Sciatic nerve (tissue), 2 donors: ENCODE measurements around the gene PTPRE. TPM values are rescaled to one million over a fixed set of nuclear protein-coding genes. Genes with fewer than 3 reads are reported as not detected.
A peak's percentile ranks its signal among the peaks of the same experiment; 100 is the strongest.

Source experiments
- ATAC-seq: fragments of 200-7000 bp; cut with Tn5 transposase; one replicate; pipeline ENCODE4 v1.9.1; 2020; ENCODE audit warnings: mild to moderate bottlenecking, moderate library complexity
- DNase-seq: peaks from one replicate; pipeline ENCODE4 v3.0.0-alpha.2; 2020; ENCODE audit warnings: low spot score
- intact Hi-C: fragments of 100-400 bp; cut with DNase I; formaldehyde crosslinking; loops from one replicate; pipeline ENCODE4 v1.14.2; 2022
- total RNA-seq: library from RNA; stranded (reverse); fragmentation: NEBNext Ultra II Directional; extraction: Animal tissue kit (Norgen Biotek cat#: 25700); gene quantifications from one replicate; pipeline ENCODE4 v1.2.1, GENCODE V29; 2021
- donor health status: DM: no; HTN: no; CAD: no.
- donor health status: DM: no; HTN: no; CAD: no.

The PTPRE gene
- total RNA-seq, 1 donor from 2014 or later: 53.0 TPM

DNA sequence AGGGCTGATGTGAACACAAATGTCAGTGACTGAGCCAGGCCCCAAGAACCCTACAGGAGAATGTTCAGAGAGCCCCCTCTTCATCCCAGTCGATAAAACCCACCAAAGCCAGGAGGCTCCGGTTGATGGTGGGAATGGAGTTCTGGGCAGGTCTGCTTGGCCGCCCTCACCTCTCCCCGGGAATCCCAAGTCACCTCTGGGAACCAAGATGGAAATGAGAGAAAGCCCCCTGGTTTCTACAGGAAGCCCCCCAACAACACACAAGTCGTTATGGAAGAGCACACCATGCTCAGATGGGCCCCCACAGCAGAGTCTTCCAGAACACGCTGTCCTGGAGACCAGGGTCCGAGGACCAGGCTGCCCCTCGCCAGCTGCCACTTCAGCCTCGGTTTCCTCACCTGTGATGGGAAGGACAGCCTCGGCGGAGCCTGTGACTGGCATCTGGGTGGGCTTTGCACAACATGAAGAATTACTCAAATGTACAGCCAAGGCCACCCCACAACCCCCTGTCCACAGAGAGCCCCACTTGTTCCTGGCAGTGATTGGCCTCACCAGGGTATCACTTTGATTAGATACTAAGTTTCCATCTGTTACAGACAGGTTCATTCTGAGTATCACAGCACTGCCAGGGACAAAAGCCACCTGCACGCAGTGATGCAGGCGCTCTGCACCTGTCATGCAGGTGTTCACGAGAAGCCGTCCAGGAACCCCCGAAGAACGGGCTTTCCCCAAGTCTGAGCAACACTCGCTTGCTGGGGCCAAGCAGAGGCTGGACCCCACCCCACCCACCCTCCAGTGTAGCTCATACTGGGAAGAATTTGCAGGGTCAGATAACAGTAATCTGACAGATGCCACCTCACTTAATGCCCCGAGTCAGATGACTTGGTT is 161.7 kb downstream of the PTPRE start:
- DNase-seq (peak; percentile 46), ATAC-seq (no peak)
- intact Hi-C loops: no loop called here

DNA sequence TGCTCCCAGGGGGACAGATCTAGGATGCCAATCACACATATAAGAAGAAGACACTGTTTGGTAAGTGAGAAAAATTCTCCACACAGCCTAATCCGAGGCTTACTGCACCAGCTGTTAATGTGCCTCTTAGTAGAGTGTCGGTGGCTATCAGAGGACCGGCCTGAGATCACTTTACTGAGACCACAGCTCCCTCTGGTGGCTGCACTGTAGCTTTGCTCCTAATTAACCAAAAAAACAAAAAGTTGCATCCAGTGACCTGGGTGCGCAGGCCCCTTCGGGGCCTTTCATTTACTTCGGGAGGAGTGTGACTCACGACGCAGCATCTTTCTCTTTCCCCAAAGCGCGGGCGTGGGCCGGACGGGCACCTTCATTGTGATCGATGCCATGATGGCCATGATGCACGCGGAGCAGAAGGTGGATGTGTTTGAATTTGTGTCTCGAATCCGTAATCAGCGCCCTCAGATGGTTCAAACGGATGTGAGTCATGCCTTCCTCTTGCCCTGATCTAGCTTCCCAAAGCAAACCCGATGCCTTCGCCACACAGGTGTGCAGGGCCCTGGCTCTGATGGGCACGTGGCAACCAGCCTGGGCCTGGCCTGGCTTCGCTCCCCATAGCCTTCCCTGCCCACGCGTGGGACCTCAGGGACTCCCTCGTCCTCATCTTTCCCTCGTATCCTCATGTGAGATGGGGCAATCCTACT is 162.6 kb downstream of the PTPRE start:
- intact Hi-C loops: no loop called here
- DNase-seq (peak; percentile 88), ATAC-seq (peak; percentile 63)

DNA sequence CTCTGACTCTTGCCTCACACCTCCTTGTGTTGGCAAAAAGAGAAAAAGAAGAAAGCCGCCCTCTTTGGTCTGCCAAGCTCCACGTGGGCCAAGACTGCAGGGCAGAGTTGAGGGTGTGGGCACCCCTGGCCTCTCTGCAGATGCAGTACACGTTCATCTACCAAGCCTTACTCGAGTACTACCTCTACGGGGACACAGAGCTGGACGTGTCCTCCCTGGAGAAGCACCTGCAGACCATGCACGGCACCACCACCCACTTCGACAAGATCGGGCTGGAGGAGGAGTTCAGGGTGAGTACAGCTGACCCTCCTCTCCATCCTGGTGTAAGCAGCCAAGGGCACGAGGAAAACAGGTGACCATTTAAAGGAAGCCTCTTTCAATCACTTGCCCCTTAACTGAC is 163.3 kb downstream of the PTPRE start:
- ATAC-seq: no peak
- intact Hi-C loops: no loop called here
- DNase-seq: peak; percentile 48

DNA sequence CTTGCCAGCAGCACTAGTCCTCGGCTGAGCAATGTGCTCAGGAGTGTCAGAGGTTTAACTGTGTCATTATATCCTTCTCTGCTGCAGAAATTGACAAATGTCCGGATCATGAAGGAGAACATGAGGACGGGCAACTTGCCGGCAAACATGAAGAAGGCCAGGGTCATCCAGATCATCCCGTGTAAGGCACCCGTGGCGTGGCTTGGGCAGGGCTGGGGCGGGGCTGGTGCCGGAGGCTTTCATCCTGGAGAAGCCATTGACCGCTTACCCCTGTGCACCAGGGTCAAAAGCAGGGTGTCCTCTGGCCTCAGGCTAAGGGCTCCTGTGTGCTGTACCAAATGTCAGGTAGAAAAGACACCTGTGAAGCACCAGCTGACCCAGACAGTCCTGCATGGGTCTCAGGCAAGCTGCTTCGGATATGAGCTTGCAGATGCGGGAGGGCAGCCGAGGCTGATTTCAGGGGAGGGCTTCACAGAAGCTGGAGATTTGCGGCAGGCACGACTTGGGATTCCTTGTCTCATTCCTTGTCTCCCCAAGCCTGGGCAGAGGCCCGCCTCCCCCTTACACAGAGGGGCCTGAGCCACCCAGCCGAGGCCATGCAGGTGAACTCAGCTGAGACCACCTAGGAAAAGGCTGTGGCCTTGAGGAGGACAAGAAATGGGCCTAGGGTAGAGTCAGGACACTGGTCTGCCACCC is 164.0 kb downstream of the PTPRE start:
- DNase-seq (peak; percentile 49), ATAC-seq (no peak)
- intact Hi-C loops: no loop called here

DNA sequence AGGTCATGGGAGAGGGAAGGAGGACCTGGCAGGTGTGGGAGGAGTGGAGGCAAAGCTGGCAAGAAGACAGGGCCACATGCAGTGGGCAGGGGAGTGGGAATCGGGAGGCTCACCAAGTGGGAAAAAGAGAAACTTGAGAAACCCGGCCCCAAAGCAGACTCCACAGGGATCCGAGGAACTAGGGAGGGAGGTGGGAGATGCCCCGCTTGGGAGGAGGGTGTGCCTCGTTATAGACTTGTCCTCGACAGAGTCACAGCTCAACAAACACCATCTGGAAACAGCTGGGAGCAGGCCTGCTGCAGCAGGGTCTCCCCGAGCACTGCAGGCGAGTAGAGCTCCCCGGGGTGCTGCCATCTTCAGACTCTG is 164.5 kb downstream of the PTPRE start:
- intact Hi-C loops: no loop called here
- ATAC-seq (no peak), DNase-seq (peak; percentile 55)

DNA sequence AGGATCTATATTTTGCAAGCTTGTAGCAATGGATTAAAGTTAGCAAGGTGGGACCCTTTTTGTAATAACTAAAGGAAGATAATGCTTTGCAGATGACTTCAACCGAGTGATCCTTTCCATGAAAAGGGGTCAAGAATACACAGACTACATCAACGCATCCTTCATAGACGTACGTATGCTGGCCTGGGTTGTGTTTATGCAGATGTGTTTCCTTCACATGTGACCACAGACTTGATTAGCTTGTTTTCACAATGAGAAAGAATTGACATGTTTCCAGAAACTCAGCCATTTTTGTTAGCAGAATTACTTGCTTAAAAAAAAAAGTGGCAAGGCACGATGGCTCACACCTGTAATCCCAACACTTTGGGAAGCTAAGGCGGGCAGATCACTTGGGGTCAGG is 165.1 kb downstream of the PTPRE start:
- intact Hi-C loops: no loop called here
- DNase-seq (peak; percentile 28), ATAC-seq (no peak)

DNA sequence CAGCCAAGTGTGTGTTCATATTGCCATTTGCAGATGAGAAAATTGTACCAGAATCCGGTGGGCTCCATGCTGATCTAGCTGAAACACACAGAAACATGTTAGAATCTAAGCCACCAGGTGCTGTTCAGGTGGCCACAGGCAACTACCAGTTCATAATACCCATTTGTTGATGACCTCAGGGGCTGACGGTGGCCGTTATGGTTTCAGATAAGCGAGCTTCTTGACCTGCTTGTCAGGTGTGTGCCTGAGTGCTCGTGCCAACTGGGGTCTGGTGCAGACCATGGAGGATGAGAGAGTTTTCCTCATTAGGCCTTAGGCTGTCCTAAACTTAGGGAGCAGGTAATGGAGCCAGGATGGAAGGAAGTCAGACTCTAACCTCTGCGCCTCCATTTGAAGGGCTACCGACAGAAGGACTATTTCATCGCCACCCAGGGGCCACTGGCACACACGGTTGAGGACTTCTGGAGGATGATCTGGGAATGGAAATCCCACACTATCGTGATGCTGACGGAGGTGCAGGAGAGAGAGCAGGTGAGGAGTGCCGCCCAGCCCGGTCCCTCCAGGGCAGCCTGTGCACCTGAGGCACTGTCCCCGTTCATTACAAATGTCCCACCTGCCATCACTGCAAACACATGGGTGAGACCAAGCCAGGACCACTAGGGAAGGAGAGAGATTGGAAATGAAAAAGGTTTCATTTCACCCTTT is 166.2 kb downstream of the PTPRE start:
- peak; percentile 25 for DNase-seq
- intact Hi-C loops: no loop called here
- ATAC-seq: no peak

DNA sequence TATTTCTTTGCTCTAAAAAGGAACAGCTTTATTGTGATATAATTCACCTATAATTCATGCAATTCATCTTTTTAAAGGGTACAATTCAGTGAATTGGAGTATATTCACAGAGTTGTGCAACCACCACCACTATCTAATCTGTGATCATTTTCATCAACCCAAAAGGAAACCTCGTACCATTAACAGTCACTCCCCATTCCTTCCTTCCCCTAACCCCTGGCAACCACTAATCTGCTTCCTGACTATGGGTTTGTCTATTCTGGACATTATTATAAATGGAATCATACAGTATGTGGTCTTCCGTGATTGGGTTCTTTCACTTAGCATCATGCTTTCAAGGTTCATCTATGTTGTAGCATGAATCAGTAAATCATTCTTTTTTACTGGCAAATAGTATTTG is 167.0 kb downstream of the PTPRE start:
- ATAC-seq: no peak
- intact Hi-C loops: no loop called here
- DNase-seq: no peak

DNA sequence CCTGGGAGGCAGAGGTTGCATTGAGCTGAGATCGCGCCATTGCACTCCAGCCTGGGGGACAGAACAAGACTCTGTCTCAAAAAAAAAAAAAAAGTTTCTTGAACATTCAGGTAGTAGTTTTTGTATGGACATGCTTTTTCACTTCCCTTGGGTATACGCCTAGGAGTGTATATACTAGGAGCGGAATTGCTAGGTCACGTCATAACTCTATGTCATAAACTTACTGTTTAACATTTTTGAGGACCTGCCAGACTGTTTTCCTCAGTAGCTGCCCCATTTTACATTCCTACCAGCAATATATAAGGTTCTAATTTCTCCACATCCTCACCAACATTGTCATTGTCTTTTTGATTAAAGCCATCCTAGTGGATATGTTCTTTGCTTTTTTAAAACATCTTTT is 167.7 kb downstream of the PTPRE start:
- intact Hi-C loops: no loop called here
- no peak for DNase-seq
- ATAC-seq: no peak

DNA sequence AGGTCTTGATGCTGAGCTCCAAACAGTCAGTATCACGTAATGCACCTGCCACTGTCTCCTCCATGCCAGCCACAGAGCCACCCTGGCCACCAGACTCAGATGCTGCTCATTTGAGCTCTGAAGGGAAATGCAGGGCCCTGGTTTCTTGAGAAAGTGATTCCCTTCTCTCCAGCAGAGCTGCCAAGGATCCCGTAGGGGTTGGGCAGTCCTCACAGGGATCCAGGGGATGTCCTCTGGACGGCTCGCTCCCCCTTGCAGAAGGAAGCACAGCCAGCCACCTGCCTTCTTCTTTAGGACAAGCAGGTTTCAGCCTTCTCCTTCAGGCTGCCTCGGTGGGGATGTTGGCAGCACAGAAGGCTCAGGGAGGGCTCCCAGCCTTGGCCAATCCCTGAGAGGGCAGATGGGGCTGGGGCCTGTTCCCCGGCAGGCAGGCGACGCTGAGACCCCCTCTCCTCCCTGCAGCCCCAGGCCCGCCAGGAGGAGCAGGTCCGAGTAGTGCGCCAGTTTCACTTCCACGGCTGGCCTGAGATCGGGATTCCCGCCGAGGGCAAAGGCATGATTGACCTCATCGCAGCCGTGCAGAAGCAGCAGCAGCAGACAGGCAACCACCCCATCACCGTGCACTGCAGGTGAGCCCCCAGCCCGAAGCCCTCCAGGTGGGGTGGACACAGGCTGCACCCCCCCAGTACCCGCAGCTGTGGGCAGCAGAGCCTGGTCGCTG is 170.4 kb downstream of the PTPRE start:
- DNase-seq: peak; percentile 48
- intact Hi-C loops: no loop called here
- no peak for ATAC-seq

DNA sequence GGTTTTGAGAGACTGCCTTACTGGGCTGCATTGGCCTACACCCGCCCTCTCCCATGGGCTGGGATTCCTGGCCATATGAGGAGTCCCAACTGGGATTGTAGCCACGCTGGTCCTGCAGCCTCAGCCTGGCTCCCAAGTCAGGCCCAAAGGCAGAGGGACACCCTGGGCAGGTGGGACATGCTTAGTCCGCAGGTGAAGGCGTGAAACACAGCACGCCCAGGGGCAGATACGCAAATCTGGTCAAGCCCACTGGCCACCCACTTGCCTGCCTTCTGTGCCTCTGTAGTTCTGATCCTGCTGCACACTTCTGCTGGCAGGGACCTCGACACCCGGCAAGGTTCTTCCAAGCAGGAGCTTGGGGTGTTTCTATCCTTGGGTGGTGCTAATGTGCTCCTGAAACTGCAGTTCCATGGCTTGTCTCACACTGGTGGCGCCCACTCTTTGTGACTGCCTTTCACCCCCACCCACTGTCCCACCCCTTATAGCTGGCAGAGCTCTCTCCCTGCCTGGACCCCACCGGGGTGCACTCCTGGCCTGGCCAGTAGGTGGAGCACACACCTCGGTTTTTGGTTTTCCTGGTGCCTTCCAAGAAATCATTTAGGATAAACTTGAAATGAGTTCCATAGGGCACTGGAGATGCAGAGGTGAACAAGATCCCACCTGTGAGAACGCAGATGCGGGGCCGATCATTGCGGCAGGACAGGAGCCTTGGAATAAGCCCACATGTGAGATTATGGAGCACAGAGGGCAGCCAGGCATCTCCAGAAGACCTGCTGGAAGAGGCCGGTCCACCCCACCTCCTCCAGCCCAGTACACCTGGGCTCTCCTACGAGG is 171.4 kb downstream of the PTPRE start:
- DNase-seq (peak; percentile 55), ATAC-seq (no peak)
- intact Hi-C loops: no loop called here

DNA sequence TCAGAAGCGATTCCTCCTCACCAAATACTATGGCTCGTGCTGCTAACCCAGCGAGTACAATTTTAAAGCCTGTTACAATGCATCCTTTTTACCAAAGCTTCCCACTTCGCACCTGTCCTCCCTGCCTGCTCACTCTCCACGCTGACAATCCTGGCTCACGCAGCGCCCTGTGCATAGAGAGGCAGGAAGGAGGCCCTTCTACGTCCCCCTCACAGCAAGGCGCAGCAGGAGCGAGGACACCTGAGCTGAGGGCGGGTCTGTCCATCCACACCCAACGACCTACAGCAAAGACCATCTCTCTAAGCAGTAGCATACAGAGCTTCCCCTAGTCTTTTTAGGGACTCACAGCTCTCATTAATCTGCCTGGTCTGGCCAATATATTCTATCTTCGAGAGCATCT is 173.3 kb downstream of the PTPRE start:
- peak; percentile 19 for DNase-seq
- no peak for ATAC-seq

DNA sequence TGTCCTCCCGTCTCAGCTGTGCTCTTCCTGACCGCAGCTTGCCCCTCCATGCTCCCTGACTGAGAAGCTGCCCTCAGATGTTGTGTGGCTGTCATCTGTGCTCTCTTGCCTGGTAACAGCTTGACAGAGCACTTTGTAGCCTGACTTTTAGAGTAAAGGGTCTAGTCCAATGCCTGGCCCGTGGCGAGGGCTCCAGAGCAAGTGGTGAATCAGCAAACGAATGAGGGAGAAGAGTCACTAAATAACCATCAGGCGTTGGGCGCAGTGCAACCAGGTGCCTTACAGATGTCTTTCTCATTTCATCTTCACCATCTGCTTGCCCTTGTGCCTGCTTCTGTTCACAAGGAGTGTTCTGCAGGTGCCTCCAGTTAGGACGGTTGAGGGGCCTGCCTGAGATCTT is 173.7 kb downstream of the PTPRE start:
- ATAC-seq (no peak), DNase-seq (peak; percentile 23)
- intact Hi-C loops: no loop called here

More for the DNA sequence above, 173.3 kb downstream of the PTPRE start:
- intact Hi-C loops: no loop called here

DNA sequence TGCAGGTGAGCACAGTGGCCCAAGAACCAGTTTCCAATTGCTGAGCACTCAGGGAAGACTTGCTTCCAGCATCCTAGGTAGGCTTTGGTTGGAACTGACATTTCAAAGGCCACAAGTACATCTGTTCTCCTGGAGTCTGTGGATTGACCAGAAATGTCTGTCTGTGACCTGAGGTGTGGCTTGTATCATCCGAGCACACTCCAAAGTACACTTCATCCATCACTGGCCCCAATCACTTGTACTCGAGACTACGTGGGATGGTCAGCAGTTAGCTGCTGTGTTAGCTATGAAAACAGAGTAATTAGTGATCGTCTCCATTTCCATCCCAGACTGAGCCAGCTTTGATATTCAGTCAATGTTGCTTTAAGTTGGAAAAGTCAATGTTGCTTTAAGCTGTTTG is 174.3 kb downstream of the PTPRE start:
- DNase-seq (no peak), ATAC-seq (no peak)
- intact Hi-C loops: no loop called here

DNA sequence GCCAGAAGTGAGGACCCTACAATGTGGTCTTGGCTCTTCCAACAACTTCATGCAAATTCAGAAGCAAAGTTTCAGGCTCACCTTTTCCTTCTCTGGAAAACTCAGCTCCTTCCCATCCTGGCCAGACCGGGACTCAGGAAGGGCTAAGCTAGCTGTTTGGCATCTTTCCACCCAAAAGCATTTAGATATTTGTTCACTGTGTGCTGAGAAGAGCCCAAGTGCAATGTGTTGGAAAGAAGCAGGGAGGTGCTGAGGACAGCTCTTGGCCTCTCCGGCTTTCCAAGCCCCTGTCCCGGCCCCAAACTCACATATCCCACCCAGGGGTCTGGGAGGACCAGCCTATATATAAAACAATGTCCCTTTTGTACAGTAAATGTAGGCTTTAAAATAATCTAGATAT is 174.8 kb downstream of the PTPRE start:
- DNase-seq (peak; percentile 14), ATAC-seq (no peak)
- intact Hi-C loops: no loop called here

DNA sequence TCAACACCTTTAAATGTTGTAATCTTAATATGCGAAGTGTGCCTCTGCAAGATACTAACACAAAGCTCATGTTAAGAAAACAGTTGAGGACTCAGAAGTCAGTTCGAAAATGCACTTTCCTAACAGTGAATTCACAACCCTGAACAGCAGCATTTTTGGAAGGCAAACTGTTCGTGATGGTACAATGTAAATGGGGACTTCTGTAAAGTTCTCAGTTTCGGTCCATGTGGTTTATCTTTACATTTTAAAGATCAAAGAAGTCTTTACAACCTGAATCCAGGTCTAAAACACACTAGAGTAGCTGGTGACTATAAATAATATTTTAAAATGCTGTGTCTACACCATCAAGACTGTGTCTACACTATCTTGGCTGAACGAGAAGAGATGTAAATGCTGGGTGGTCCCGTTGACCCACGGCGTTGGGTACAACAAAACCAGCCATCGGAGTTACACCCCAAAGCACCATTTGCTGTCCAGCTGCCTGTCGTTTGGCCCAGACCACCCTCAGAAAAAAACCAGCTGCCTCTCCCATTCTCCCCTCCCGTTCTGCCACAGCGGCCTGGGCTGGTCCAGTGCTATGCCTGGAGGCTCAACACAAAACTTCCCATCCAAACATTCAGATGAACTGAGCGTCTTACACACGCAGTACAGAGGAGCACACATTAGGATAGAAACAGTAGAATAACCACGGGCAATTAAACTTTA is 176.4 kb downstream of the PTPRE start:
- no peak for ATAC-seq
- intact Hi-C loops: no loop called here
- DNase-seq: peak; percentile 31

DNA sequence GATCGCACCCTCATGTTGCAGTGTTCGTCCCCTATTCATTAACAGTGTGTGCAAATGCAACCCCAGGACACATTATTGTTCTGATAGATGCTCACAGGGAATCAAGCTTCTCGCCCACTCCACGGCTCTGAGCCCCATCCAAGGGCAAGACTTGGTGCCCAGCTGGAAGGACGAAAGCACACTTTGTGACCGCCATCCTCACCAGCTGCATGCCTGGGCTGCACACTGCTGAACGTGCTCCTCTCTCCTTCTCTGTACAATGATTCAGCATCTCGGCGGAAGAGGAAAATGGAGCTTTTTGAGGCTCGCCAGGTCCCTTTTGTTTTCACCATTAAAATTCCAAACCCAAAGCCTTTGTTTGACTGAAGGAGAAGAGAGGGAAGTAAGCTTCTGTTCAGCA is 177.5 kb downstream of the PTPRE start:
- intact Hi-C loops: no loop called here
- ATAC-seq: no peak

More for the DNA sequence above, 177.5 kb downstream of the PTPRE start:
- DNase-seq: peak; percentile 46
